Type B pancreatic cell (in vitro differentiated cells): ENCODE measurements around the gene TRIM65. TPM values are rescaled to one million over a fixed set of nuclear protein-coding genes. Genes with fewer than 3 reads are reported as not detected.

ENCODE experiments used
- DNase-seq: peaks from one replicate; pipeline ENCODE4 v3.0.0; 2021; ENCODE audit warnings: mixed read lengths; ENCODE audit not compliant: unreplicated experiment; ENCODE audit errors: extremely low spot score
- H3K27ac Mint-ChIP-seq: 2 replicates; pipeline ENCODE4 v1.8.0; 2021; ENCODE audit warnings: mild to moderate bottlenecking, mixed read lengths
- H3K27me3 Mint-ChIP-seq: 2 replicates; pipeline ENCODE4 v1.8.0; 2021; ENCODE audit warnings: mixed read lengths
- H3K36me3 Mint-ChIP-seq: 2 replicates; pipeline ENCODE4 v1.8.0; 2021; ENCODE audit warnings: mixed read lengths
- H3K4me1 Mint-ChIP-seq: one replicate; pipeline ENCODE4 v1.8.0; 2021; ENCODE audit warnings: mixed read lengths; ENCODE audit not compliant: unreplicated experiment
- H3K4me3 Mint-ChIP-seq: 2 replicates; pipeline ENCODE4 v1.8.0; 2021; ENCODE audit warnings: mild to moderate bottlenecking, mixed read lengths
- H3K9me3 Mint-ChIP-seq: 2 replicates; pipeline ENCODE4 v1.8.0; 2021; ENCODE audit warnings: mixed read lengths
- CTCF ChIP-seq: fragments of 200-600 bp; sonication (generic); conservative IDR thresholded peaks from 2 replicates; pipeline ENCODE4 v1.5.0; 2021; ENCODE audit warnings: antibody characterized with exemption, mild to moderate bottlenecking
- total RNA-seq: library from RNA; stranded (reverse); gene quantifications from 2 replicates; pipeline ENCODE4 v1.2.1, GENCODE V29; 2021; ENCODE audit warnings: low replicate concordance

TRIM65 gene
- total RNA-seq, 1 donor from 2014 or later, result 19.0 TPM

GRCh38 chr17:75917141-75917916 lies 20.6 kb upstream of the TRIM65 start:
- no peaks in the 10 kb centered on the region for H3K27me3 Mint-ChIP-seq
- H3K4me3 Mint-ChIP-seq, result no peak overlapping the region
- TF ChIP-seq CTCF, result no peak
- H3K27ac Mint-ChIP-seq, result peak overlapping the region; percentile 42
- peaks cover 4% of the 10 kb centered on the region for H3K4me1 Mint-ChIP-seq
- peaks cover 4% of the 10 kb centered on the region for H3K36me3 Mint-ChIP-seq
- no peaks in the 10 kb centered on the region for H3K9me3 Mint-ChIP-seq
- DNase-seq, result no peak

- Mint-ChIP-seq H3K36me3 (peaks cover 4% of the 10 kb centered on the region), H3K9me3 (no peaks in the 10 kb centered on the region), H3K27me3 (no peaks in the 10 kb centered on the region), H3K27ac (no peak overlapping the region), H3K4me1 (peaks cover 4% of the 10 kb centered on the region), H3K4me3 (no peak overlapping the region)
- TF ChIP-seq CTCF, result no peak
- no peak for DNase-seq
Measured at GRCh38 chr17:75915268-75915667, 18.5 kb upstream of the TRIM65 start.

GRCh38 chr17:75914643-75915267 lies 18.0 kb upstream of the TRIM65 start:
- no peak for DNase-seq
- no peak overlapping the region for H3K27ac Mint-ChIP-seq
- no peaks in the 10 kb centered on the region for H3K9me3 Mint-ChIP-seq
- no peaks in the 10 kb centered on the region for H3K27me3 Mint-ChIP-seq
- peaks cover 4% of the 10 kb centered on the region for H3K4me1 Mint-ChIP-seq
- no peak overlapping the region for H3K4me3 Mint-ChIP-seq
- no peak for TF ChIP-seq CTCF
- H3K36me3 Mint-ChIP-seq, result peaks cover 4% of the 10 kb centered on the region

GRCh38 chr17:75913537-75914210 lies 16.9 kb upstream of the TRIM65 start:
- Mint-ChIP-seq H3K9me3 (no peaks in the 10 kb centered on the region), H3K4me1 (peaks cover 7% of the 10 kb centered on the region), H3K27me3 (no peaks in the 10 kb centered on the region), H3K4me3 (no peak overlapping the region), H3K36me3 (peaks cover 4% of the 10 kb centered on the region), H3K27ac (no peak overlapping the region)
- DNase-seq, result no peak
- no peak for TF ChIP-seq CTCF

- DNase-seq, result no peak
- H3K27ac Mint-ChIP-seq, result peak overlapping the region; percentile 51
Measured at GRCh38 chr17:75910699-75911098, 13.9 kb upstream of the TRIM65 start.

More at GRCh38 chr17:75910699-75911098, 13.9 kb upstream of the TRIM65 start:
- Mint-ChIP-seq H3K9me3 (no peaks in the 10 kb centered on the region), H3K27me3 (no peaks in the 10 kb centered on the region), H3K4me1 (peaks cover 3% of the 10 kb centered on the region), H3K36me3 (no peaks in the 10 kb centered on the region), H3K4me3 (no peak overlapping the region)
- no peak for TF ChIP-seq CTCF
